Upper lobe of left lung (tissue), 6 donors: ENCODE data around the gene LRRK1. TPM values are rescaled to one million over a fixed set of nuclear protein-coding genes. Genes with fewer than 3 reads are reported as not detected.

ENCODE experiments used
- ATAC-seq, 2 donors: fragments of 200-7000 bp; cut with Tn5 transposase; one replicate each; pipeline ENCODE4 v1.9.1; 2022; ENCODE audit warnings: mild to moderate bottlenecking in 2 of 2, moderate library complexity in 2 of 2; ENCODE audit not compliant: low FRiP score in 2 of 2
- DNase-seq, 2 donors: peaks; one replicate each; pipeline ENCODE4 v3.0.0-alpha.2; 2019 to 2020
- H3K27ac ChIP-seq, 4 donors: fragments of 200-600 bp; sonication (generic); one replicate each; pipeline ENCODE4 v1.5.1; 2016 to 2019
- H3K27me3 ChIP-seq, 4 donors: fragments of 200-600 bp; sonication (generic); one replicate each; pipeline ENCODE4 v1.5.1; 2017 to 2019
- H3K36me3 ChIP-seq, 4 donors: fragments of 200-600 bp; sonication (generic); one replicate each; pipeline ENCODE4 v1.5.1; 2016 to 2019
- H3K4me1 ChIP-seq, 4 donors: fragments of 200-600 bp; sonication (generic); one replicate each; pipeline ENCODE4 v1.5.1; 2018 to 2019
- H3K4me3 ChIP-seq, 4 donors: fragments of 200-600 bp; sonication (generic); one replicate each; pipeline ENCODE4 v1.5.1; 2017 to 2019; ENCODE audit warnings: mild to moderate bottlenecking in 2 of 4, moderate library complexity in 1 of 4
- H3K9me3 ChIP-seq, 4 donors: fragments of 200-600 bp; sonication (generic); one replicate each; pipeline ENCODE4 v1.5.1; 2018 to 2019
- CTCF ChIP-seq, 6 experiments: fragments of 450-650 bp in 4 of 6; fragments of 200-600 bp in 2 of 6; sonication (generic) in 2 of 6; IDR thresholded peaks; one replicate each; pipeline ENCODE4 v1.5.1; 2016 to 2019; ENCODE audit warnings: antibody characterized with exemption in 6 of 6
- EP300 ChIP-seq, 4 donors: sonication (generic); formaldehyde crosslinking; IDR thresholded peaks; one replicate each; pipeline ENCODE4 v1.5.1; 2017; ENCODE audit warnings: antibody characterized with exemption in 4 of 4, control low read depth in 2 of 4
- POLR2A ChIP-seq, 4 donors: fragments of 450-650 bp; IDR thresholded peaks; one replicate each; pipeline ENCODE4 v1.5.1; 2016 to 2017; ENCODE audit warnings: antibody characterized with exemption in 4 of 4, mild to moderate bottlenecking in 2 of 4
- POLR2AphosphoS5 ChIP-seq, 2 donors: sonication (generic); formaldehyde crosslinking; IDR thresholded peaks; one replicate each; pipeline ENCODE4 v1.5.1; 2017; ENCODE audit warnings: antibody characterized with exemption in 2 of 2
- WGBS, 2 donors: methylation state at CpG; one replicate each; pipeline ENCODE4 v1.1.5; 2017 to 2018; 5-methylcytosine and 5-hydroxymethylcytosine counted together
- total RNA-seq, 6 donors: library from RNA; depleted of rRNA in 4 of 6; stranded (reverse); fragments of >200 nt in 4 of 6; gene quantifications; one replicate each; pipeline versions ENCODE4 v1.1.0 to v1.2.1, GENCODE V29; 2016 to 2021
- donor health status: DM: no; HTN: no; CAD: no; lungs with moderate emphysema.
- donor health status: DM: no; HTN: yes; CAD: no; lungs with severe emphysema.

LRRK1 gene
- total RNA-seq, 6 donors from 2014 or later = 15.0 to 47.1 (median 31.2) TPM

GRCh38 chr15:100900795-100901169 is 18.4 kb upstream of the LRRK1 start:
- no peak overlapping the region for H3K4me3 ChIP-seq
- ATAC-seq = no peak
- no peaks in the 10 kb centered on the region for H3K9me3 ChIP-seq
- DNase-seq = no peak
- peaks cover 0 to 3% (median 0%) of the 10 kb centered on the region in 4 donors for H3K27me3 ChIP-seq
- TF ChIP-seq POLR2A (IDR thresholded peaks at IDR 0.05) (no peak), CTCF (IDR thresholded peaks at IDR 0.05) (no peak), POLR2AphosphoS5 (IDR thresholded peaks at IDR 0.05) (no peak), EP300 (IDR thresholded peaks at IDR 0.05) (no peak)
- WGBS, 2 donors = 86 to 88% methylated on average over 7 to 9 of the region's 9 CpGs
- no peak overlapping the region for H3K27ac ChIP-seq
- H3K36me3 ChIP-seq = no peaks in the 10 kb centered on the region
- peaks cover 5 to 10% (median 7%) of the 10 kb centered on the region in 4 donors for H3K4me1 ChIP-seq

- Histone ChIP-seq H3K4me3 (no peak overlapping the region), H3K27me3 (peaks cover 0 to 3% (median 0%) of the 10 kb centered on the region in 4 donors), H3K4me1 (peaks cover 5 to 10% (median 7%) of the 10 kb centered on the region in 4 donors), H3K36me3 (no peaks in the 10 kb centered on the region), H3K27ac (no peak overlapping the region), H3K9me3 (no peaks in the 10 kb centered on the region)
- WGBS, 2 donors = 58 to 60% methylated on average over 2 to 3 of the region's 3 CpGs
- DNase-seq (no peak), ATAC-seq (no peak)
- TF ChIP-seq POLR2A (IDR thresholded peaks at IDR 0.05) = no peak
- TF ChIP-seq EP300 (IDR thresholded peaks at IDR 0.05) = no peak
- TF ChIP-seq CTCF (IDR thresholded peaks at IDR 0.05) = no peak
- TF ChIP-seq POLR2AphosphoS5 (IDR thresholded peaks at IDR 0.05) = no peak
Measured at GRCh38 chr15:100901296-100901695, 17.9 kb upstream of the LRRK1 start.

- 74 to 87% methylated on average over 14 of the region's 14 CpGs for WGBS, 2 donors
- Histone ChIP-seq H3K9me3 (no peaks in the 10 kb centered on the region), H3K36me3 (no peaks in the 10 kb centered on the region), H3K27me3 (peaks cover 0 to 3% (median 0%) of the 10 kb centered on the region in 4 donors), H3K27ac (peak overlapping the region in 3 of 4 donors; percentile 38 to 76 (median 55)), H3K4me1 (peaks cover 5 to 10% (median 7%) of the 10 kb centered on the region in 4 donors), H3K4me3 (peak overlapping the region in 3 of 4 donors; percentile 5 to 39 (median 9))
- ATAC-seq (no peak), DNase-seq (peak in 1 of 2 donors; percentile 29)
- TF ChIP-seq CTCF (IDR thresholded peaks at IDR 0.05) (no peak), POLR2AphosphoS5 (IDR thresholded peaks at IDR 0.05) (no peak), POLR2A (IDR thresholded peaks at IDR 0.05) (no peak), EP300 (IDR thresholded peaks at IDR 0.05) (no peak)
Measured at GRCh38 chr15:100901702-100902435, 17.3 kb upstream of the LRRK1 start.

GRCh38 chr15:100902436-100903167 is 16.6 kb upstream of the LRRK1 start:
- Histone ChIP-seq H3K4me3 (peak overlapping the region in 3 of 4 donors; percentile 5 to 39 (median 9)), H3K36me3 (no peaks in the 10 kb centered on the region), H3K4me1 (peaks cover 5 to 10% (median 7%) of the 10 kb centered on the region in 4 donors), H3K27ac (peak overlapping the region; percentile 51 to 76 (median 60)), H3K9me3 (no peaks in the 10 kb centered on the region), H3K27me3 (peaks cover 0 to 3% (median 0%) of the 10 kb centered on the region in 4 donors)
- WGBS, 2 donors = 39 to 44% methylated on average over 19 to 22 of the region's 22 CpGs
- ATAC-seq (peak; percentile 78 to 89), DNase-seq (peak; percentile 78 to 87)
- TF ChIP-seq EP300 (IDR thresholded peaks at IDR 0.05) = no peak
- TF ChIP-seq CTCF (IDR thresholded peaks at IDR 0.05) = no peak
- TF ChIP-seq POLR2A (IDR thresholded peaks at IDR 0.05) = no peak
- peak; percentile 53 to 59 for TF ChIP-seq POLR2AphosphoS5 (IDR thresholded peaks at IDR 0.05)
